D721Med (cell line): ENCODE data around the gene MARVELD1.

Experiments
- DNase-seq: peaks from one replicate; pipeline ENCODE4 v3.0.0; 2011; ENCODE audit warnings: low spot score; ENCODE audit not compliant: insufficient read length
- FAIRE-seq: peaks from 2 replicates; lab custom pipeline; 2011; peaks lifted over from hg19 to GRCh38; lab: Jason Lieb, UNC
- CTCF ChIP-seq: IDR thresholded peaks from 2 replicates; pipeline ENCODE4 v1.5.1; 2012; ENCODE audit warnings: mild to moderate bottlenecking, control low read depth; ENCODE audit not compliant: insufficient read depth; ENCODE audit errors: missing control alignments

The MARVELD1 gene

DNA sequence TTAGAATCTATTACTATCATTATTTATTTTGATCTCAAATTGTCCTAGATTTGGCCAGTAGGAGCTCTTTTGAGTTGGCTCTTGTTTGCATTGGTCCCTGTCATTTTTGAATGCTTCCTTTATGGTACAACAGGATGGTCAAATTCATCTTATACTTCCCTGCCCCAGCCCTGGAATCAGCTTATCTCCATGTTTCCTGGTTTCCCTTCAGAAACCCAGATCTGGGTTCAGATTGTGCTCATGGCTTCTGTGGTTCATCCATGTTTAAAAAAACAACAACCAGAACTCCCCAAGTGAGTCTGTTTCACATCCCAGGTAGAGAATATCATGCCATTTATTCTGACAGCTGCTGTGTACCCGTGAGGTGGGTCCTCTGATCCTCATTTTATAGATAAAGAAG lies 34.0 kb downstream of the MARVELD1 start:
- no peak for FAIRE-seq
- DNase-seq = no peak
- TF ChIP-seq CTCF = no peak

GRCh38 chr10:97748116-97748515 lies 34.6 kb downstream of the MARVELD1 start:
- DNase-seq = no peak
- no peak for TF ChIP-seq CTCF
- no peak for FAIRE-seq

DNA sequence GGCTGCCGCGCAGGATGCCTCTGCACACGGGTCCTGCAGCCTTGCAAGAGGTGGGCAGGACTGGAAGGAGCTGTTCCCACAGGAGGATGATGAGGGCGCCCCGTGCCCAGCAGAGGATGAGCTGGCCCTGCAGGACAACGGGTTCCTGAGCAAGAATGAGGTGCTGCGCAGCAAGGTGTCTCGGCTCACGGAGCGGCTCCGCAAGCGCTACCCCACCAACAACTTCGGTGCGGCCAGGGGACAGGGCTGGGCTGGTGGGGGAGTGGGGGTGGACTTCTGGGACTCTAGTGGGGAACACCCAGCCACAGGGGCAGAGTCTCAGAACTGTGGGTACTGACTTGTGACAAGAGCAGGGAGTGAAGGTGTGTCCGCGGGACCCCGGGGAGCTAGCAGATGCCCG lies 39.4 kb downstream of the MARVELD1 start:
- FAIRE-seq = no peak
- TF ChIP-seq CTCF = no peak
- no peak for DNase-seq

GRCh38 chr10:97754726-97755125 lies 41.2 kb downstream of the MARVELD1 start:
- no peak for FAIRE-seq
- TF ChIP-seq CTCF = no peak
- DNase-seq = no peak

- TF ChIP-seq CTCF = no peak
- FAIRE-seq (no peak), DNase-seq (no peak)
These were observed 42.2 kb downstream of the MARVELD1 start for GRCh38 chr10:97755718-97756117.

GRCh38 chr10:97757471-97757870 lies 43.9 kb downstream of the MARVELD1 start:
- DNase-seq = no peak
- FAIRE-seq = no peak
- no peak for TF ChIP-seq CTCF

DNA sequence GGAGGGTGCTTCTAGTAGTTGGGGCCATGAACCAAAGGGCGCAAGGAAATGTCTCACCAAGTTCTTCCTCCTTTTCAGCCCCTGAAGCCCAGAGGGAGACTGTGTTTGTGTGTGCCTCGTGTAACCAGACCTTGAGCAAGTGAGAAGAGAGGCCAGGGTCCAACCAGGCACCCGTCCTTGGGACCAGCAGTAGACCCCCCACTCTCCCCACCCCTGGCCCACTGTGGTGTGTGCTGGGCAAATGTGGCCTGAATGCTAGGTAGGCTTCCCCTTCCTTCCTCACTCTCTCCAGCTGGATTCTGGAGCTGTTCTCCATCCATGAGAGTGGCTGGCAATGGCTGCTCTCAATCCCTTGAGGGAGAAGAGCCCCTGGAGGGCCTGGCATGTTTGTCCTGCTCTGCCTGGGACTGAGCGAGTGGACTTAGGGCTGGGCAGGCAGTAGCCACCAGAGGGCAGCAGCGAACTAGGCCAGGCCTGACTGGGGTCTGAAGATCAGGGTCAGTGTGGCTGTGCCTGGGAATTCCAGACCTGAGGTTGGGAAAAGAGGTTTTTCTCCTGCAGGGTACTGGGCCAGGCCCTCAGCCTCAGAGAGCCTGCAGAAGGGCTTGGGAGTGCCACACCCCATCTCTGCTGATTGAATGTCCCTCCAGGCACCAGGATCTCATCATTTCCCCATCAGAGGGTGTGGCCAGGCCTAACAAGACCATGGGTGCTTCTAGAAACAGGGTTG lies 45.8 kb downstream of the MARVELD1 start:
- DNase-seq (peak; percentile 89), FAIRE-seq (no peak)
- TF ChIP-seq CTCF = peak; percentile 75
